HG02852 (cell line): ENCODE data around the gene UFSP1.
A peak's percentile ranks its signal among the peaks of the same experiment; 100 is the strongest.

Experiments used
- ATAC-seq: cut with Tn5 transposase; IDR thresholded peaks from one replicate; pipeline ENCODE4 v1.9.1; 2021; ENCODE audit warnings: mild to moderate bottlenecking, moderate library complexity; ENCODE audit not compliant: unreplicated experiment

The UFSP1 gene

GRCh38 chr7:100882785-100883526 is 6.6 kb downstream of the UFSP1 start:
- ATAC-seq, result no peak

DNA sequence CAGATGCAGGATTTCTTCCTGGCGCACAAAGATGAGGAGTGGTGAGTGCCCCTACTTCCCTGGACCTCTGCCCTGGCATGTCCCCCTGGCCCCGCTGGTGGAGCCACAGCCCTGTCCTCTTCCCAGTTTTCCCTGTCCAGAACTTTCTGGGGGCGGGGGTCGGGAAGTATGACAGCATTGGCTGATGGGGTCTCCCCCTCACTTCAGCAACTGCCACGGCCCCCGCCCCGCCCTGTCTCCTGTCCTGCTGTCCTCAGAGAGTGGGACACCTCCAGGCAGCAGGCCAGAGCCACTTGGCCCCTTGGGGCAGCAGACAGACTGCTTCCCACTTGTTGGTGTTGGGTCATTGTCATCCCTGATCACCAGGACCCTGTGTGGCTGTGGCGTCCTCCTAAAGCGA is 7.3 kb downstream of the UFSP1 start:
- ATAC-seq, result no peak

DNA sequence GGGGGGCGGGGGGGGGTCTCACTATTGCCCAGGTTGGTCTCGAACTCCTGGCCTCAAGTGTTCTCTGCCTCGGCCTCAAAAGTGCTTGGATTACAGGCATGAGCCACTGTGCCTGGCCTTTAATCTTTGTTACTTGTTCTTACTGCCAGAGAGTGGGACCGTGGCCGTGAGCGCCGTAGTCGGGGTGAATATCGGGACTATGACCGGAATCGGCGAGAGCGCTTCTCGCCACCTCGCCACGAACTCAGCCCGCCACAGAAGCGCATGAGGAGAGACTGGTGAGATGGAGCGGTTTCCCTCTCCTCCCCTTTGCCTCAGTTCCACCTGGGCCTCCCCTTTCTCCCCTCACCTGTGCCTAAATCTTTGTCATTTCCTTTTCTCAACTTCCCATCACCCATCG is 8.4 kb downstream of the UFSP1 start:
- no peak for ATAC-seq

DNA sequence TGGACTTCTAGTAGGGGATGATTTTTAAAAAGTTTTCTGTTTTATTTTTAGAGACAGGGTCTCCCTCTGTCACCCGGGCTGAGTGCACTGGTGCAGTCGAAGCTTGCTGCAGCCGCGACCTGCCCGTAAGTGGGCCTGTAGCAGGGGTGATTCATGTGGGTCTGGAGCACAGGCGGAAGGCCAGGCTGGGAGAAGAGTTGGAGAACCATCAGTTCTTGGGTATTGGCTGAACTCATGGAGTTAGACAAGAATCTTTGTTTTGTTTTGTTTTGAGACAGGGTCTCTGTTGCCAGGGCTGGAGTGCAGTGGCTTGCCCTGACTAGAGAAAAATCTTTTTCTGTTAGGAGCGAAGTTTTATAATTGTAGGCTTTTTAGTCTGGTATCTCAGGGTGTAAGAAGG is 8.9 kb downstream of the UFSP1 start:
- no peak for ATAC-seq

- no peak for ATAC-seq
These were observed 9.7 kb downstream of the UFSP1 start for GRCh38 chr7:100879685-100880261.

GRCh38 chr7:100878685-100879084 is 10.8 kb downstream of the UFSP1 start:
- no peak for ATAC-seq

DNA sequence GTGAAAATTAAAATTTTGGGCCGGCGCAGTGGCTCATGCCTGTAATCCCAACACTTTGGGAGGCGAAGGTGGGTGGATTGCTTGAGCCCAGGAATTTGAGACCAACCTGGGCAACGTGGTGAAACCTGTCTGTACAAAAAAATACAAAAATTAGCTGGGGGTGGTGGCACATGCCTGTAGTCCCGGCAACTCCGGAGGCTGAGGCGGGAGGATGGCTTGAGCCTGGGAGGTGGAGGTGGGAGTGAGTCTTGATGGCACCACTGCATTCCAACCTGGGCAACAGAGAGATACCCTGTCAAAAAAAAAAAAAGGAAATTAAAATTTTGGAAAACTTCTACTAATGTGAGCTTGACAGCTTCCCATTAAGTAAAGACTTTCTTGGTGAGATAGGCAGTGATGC is 11.5 kb downstream of the UFSP1 start:
- no peak for ATAC-seq

DNA sequence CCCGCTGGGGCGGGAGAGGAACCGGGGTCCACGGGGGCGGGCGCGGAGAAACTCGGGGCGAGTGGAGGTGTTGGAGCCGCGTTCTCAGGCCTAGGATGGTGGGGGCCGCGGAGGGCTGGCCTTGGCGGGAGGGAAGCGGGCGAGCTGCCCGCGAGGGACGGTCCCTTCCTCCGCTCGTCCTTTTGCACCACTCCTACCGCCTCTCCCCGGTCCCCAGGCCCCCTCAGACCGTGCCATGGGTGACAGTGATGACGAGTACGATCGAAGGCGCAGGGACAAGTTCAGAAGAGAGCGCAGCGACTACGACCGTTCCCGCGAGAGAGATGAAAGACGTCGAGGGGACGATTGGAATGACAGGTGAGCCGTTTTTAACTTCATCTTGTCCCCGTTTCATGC is 14.2 kb downstream of the UFSP1 start:
- peak; percentile 39 for ATAC-seq

- ATAC-seq, result peak; percentile 90
These were observed 14.7 kb downstream of the UFSP1 start, which contains the start of gene SRRT for GRCh38 chr7:100874577-100875355. SRRT (plus strand) TSS chr7:100875103; CDS start chr7:100875591, 488 bp downstream.

GRCh38 chr7:100874300-100874576 is 15.3 kb downstream of the UFSP1 start:
- ATAC-seq, result no peak

DNA sequence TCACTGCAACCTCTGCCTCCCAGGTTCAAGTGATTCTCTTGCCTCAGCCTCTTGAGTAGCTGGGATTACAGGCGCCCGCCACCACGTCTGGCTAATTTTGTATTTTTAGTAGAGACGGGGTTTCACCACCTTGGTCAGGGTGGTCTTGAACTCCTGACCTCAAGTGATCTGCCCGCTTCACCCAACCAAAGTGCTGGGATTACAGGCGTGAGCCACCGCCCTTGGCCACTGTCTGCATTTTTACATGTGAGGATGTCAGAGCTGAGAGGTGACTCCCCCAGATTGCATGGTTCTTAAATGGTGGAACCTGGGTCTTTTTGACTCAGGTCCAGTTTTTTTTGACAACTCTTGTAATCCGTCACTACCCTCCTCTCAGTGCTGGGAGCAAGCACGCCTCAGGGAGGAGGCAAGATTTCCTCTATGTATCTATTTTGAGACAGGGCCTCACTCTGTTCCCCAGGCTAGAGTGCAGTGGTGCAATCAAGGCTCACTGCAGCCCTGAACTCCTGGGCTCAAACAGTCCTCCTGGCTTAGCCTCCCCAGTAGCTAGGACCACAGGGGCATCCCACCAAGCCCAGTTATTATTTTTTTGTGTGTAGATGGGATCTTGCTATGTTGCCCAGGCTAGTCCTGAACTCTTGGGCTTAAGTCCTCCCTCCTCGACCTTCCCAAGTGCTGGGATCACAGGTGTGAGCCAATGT is 15.8 kb downstream of the UFSP1 start:
- no peak for ATAC-seq

DNA sequence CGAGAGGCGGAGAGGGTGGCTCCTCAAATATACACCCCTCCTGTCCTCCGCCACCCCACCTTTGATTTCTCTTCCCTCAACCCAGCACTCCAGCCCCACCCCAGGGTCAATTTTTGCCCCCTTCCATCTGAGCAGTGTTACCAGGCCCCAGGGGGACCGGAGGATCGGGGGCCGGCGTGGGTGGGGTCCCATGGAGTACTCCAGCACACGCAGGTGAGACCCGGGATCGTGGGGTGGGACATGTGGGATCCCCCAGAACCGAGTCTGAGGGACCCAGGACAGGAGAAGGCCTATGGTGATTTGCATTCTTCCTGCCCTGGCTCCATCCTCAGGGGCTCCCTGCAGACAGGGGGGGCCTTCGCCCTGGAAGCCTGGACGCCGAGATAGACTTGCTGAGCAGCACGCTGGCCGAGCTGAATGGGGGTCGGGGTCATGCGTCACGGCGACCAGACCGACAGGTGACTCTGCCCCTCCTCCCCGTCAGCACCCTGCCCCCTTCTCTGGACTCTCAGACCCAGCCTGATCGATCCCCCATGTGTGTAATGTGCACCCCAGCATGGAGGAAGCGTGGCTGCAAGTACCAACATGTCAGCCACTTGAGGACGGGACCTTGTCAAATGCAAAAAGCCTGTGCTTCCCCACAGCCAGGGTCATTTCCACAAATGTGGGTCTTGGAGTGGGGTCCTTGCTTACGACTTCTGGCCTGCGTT is 21.6 kb downstream of the UFSP1 start:
- ATAC-seq, result peak; percentile 17

GRCh38 chr7:100867040-100867775 is 22.3 kb downstream of the UFSP1 start, which contains the start of gene TRIP6:
TRIP6 (plus strand) TSS chr7:100867387; CDS start chr7:100867498, 111 bp downstream.
- peak; percentile 54 for ATAC-seq

DNA sequence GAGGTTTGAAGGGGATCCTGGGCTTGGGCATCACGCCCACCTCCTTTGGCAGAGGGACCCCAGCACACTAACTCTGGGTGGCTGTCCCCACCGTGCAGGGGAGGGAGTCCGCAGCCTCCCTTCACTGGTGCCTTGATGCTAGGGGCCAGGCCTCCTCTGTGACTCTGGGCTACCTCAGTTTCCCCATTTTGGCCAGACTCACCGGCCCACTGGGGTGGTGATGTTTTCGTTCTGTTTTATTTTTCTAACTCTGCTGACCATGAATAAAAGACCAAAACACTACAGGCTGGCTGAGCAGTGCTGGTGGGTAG is 22.8 kb downstream of the UFSP1 start:
- no peak for ATAC-seq

- ATAC-seq, result no peak
These were observed 23.4 kb downstream of the UFSP1 start for GRCh38 chr7:100865938-100866728.

GRCh38 chr7:100865372-100865911 is 24.1 kb downstream of the UFSP1 start:
- ATAC-seq, result no peak

- no peak for ATAC-seq
These were observed 25.2 kb downstream of the UFSP1 start for GRCh38 chr7:100864263-100864845.

DNA sequence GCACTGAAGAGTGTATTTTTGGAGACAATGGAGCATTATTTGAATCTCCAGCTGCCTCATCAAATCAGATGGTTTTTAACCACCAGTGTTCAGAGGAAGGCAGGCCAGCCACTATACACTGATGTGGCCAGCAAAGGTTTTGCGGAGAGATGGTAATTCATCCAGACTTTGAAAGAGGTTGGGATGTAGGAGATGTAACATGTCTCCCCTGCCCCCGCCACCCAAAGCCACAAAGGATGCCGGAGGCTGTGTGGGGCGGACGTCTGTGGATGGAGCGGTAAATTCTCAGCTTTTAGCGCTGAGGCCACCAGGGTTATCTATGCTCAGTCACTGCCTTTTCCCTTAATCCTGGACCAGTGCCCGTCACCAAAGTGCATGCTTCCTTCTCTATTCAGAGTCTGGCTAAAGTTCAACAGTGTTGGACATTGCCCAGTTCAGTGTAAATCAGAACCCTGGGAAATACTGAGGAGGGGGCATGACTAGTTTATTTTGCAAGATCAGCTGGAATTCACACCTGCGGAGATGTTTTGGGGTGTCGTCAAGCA is 26.0 kb downstream of the UFSP1 start:
- ATAC-seq, result no peak

DNA sequence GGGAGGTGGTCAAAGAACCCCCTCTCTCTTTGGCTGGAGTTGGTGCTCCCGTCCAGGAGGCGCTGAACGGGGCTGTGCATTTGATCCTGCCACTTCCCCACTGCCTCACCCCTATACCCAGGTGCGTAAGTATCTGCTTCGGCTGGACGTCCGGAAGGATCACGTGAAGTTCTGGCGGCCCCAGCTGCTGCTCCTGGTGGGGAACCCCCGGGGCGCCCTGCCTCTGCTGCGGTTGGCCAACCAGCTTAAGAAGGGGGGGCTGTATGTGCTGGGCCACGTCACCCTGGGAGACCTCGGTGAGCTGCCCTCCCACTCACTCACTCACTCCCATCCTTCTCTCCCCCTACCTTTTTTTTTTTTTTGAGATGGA is 27.9 kb downstream of the UFSP1 start:
- no peak for ATAC-seq
